ENCODE data around the gene LRRC2. TPM values are rescaled to one million over a fixed set of nuclear protein-coding genes. Genes with fewer than 3 reads are reported as not detected.

The LRRC2 gene
- total RNA-seq, 2 donors from 2014 or later = 0.44 to 2.0 TPM

DNA sequence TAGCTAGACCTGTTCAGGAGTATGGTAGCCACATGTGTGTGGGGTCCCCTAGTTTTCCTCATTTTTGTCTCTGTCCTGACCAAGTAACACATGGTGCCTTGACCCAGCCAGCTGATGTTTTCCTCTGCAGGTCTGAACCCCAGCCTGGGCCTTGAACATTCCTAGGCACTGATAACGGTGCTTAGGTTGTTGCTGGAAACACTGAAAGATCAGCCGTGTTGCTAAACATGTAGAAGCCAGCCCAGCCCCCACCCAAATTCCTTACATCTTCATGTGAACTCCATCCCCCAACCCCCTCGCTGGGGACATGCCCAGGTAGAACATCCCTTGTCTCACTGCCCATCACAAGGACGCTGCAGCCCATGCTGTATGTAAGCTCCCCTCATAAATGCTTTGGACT lies 49.6 kb downstream of the LRRC2 start:
- Histone ChIP-seq H3K36me3 (no peaks in the 10 kb centered on the region), H3K27ac (no peak overlapping the region), H3K9ac (ENCODE audit: low read depth in 2 of 2, low read length in 2 of 2) (no peak overlapping the region), H3K9me3 (no peaks in the 10 kb centered on the region), H3K4me1 (no peaks in the 10 kb centered on the region), H3K27me3 (no peaks in the 10 kb centered on the region), H3K4me3 (no peak overlapping the region)
- intact Hi-C loops (cut with DNase I) = no loop called here
- DNase-seq = no peak
- TF ChIP-seq, protein P1, sequence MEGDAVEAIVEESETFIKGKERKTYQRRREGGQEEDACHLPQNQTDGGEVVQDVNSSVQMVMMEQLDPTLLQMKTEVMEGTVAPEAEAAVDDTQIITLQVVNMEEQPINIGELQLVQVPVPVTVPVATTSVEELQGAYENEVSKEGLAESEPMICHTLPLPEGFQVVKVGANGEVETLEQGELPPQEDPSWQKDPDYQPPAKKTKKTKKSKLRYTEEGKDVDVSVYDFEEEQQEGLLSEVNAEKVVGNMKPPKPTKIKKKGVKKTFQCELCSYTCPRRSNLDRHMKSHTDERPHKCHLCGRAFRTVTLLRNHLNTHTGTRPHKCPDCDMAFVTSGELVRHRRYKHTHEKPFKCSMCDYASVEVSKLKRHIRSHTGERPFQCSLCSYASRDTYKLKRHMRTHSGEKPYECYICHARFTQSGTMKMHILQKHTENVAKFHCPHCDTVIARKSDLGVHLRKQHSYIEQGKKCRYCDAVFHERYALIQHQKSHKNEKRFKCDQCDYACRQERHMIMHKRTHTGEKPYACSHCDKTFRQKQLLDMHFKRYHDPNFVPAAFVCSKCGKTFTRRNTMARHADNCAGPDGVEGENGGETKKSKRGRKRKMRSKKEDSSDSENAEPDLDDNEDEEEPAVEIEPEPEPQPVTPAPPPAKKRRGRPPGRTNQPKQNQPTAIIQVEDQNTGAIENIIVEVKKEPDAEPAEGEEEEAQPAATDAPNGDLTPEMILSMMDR (IDR thresholded peaks at IDR 0.05) = no peak

DNA sequence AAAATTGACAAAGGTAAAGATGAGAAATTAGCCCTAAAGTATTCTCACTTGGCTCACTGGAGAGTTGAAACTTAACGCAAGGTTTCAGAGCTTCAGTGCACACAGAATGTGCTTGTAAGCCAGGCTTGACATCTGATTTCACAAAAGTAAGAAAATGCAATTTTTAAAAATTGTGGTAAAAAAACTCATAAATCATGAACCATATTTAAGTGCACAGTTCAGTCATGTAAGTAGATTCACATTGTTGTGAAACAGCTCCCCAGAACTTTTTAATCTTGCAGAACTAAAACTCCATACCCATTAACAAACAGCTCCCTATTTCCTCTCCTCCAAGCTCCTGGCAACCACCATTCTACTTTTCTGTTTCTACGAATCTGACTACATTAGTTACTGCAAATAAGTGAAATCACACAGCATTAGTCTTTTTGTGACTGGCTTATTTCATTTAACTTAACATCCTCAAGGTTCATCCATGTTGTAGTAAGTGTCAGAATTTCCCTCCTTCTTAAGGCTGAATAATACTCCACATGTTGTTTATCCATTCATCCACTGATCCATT lies 53.8 kb downstream of the LRRC2 start:
- TF ChIP-seq, protein P1 (IDR thresholded peaks at IDR 0.05) = no peak
- DNase-seq = no peak
- Histone ChIP-seq H3K9ac (ENCODE audit: low read depth in 2 of 2, low read length in 2 of 2) (no peak overlapping the region), H3K36me3 (no peaks in the 10 kb centered on the region), H3K4me3 (no peak overlapping the region), H3K9me3 (no peaks in the 10 kb centered on the region), H3K27me3 (no peaks in the 10 kb centered on the region), H3K27ac (no peak overlapping the region), H3K4me1 (no peaks in the 10 kb centered on the region)
- intact Hi-C loops (cut with DNase I) = no loop called here

DNA sequence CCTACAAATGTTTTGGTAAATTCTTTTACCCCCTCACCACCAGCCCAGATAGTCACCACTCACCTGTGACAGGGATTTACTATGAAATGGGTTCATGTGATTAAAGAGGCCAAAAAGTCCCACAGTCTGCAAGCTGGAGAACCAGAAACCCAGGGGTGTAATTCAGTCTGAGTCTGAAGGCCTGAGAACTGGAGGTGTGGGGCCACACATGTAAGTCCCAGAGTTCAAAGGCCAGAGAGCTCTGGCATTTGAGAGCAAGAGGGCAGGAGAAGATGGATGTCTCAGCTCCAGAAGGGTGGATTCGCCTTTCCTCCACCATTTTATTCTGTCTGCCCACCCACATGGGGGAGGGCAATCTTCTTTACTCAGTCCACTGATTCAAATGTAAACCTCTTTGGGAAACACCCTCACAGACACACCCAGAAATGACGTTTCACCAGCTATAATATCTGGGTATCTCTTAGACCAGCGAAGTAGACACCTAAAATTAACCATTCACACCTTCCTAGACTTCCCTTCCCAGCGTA lies 56.4 kb downstream of the LRRC2 start:
- no peaks in the 10 kb centered on the region for H3K27me3 ChIP-seq
- H3K27ac ChIP-seq = no peak overlapping the region
- H3K36me3 ChIP-seq = no peaks in the 10 kb centered on the region
- TF ChIP-seq, protein P1 (IDR thresholded peaks at IDR 0.05) = no peak
- H3K4me3 ChIP-seq = no peak overlapping the region
- DNase-seq = no peak
- no peak overlapping the region for H3K9ac ChIP-seq (ENCODE audit: low read depth in 2 of 2, low read length in 2 of 2)
- H3K9me3 ChIP-seq = no peaks in the 10 kb centered on the region
- H3K4me1 ChIP-seq = no peaks in the 10 kb centered on the region
- intact Hi-C loops (cut with DNase I) = no loop called here

DNA sequence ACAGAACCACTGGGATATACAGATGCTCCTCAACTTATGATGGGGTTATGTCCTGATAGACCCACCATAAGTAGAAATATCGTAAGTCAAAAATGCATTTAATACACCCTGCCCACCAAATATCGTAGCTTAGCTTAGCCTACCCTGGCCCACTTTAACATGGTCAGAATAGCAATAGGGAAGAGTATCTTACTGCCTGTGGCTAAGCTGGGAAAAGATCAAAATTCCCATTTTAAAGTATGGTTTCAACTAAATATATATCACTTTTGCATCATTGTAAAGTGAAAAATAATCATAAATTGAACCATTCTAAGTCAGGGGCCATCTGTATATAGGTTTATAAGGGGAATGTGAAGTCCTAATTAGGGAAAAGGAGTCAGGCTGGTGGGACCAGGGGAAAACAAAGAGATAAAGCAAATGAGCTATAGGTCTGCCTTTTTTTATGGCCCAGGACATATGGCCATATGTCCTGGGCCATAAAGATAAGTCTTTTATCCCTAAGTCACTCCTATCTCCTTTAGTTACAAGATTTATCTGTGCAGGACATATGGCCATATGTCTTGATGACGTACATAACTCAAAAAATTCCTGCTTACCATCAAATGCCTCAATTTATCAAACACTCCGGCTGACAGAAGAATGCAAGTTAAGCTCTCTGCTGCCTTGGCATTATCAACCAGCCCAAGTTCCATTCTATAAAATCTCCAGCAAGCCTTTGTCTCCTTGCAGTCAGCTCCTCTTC lies 57.1 kb downstream of the LRRC2 start:
- intact Hi-C loops (cut with DNase I) = no loop called here
- Histone ChIP-seq H3K27ac (no peak overlapping the region), H3K9ac (ENCODE audit: low read depth in 2 of 2, low read length in 2 of 2) (no peak overlapping the region), H3K4me3 (no peak overlapping the region), H3K36me3 (no peaks in the 10 kb centered on the region), H3K4me1 (no peaks in the 10 kb centered on the region), H3K27me3 (no peaks in the 10 kb centered on the region), H3K9me3 (no peaks in the 10 kb centered on the region)
- TF ChIP-seq, protein P1 (IDR thresholded peaks at IDR 0.05) = no peak
- DNase-seq = no peak

DNA sequence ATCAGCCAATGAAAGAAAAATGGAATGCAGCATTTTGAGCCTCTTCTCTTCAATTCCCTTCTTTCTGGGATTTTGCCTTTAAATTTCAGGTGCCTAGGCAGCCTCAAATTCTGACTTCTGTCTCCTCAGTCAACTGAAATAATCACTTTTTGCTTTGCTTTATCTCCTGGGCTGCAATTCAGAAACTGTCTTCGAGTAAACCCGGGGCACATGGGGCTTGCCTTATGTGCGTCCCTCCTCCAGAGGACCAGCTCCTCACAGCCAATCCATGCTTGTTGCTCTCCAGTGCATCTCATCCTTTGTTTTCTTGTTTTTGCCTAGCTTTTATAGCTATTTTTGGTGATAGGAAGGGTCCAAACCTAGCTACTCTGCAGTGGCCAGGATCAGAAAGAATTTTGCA lies 59.6 kb downstream of the LRRC2 start:
- Histone ChIP-seq H3K36me3 (no peaks in the 10 kb centered on the region), H3K27ac (no peak overlapping the region), H3K9ac (ENCODE audit: low read depth in 2 of 2, low read length in 2 of 2) (no peak overlapping the region), H3K4me3 (no peak overlapping the region), H3K27me3 (no peaks in the 10 kb centered on the region), H3K9me3 (no peaks in the 10 kb centered on the region), H3K4me1 (no peaks in the 10 kb centered on the region)
- TF ChIP-seq, protein P1 (IDR thresholded peaks at IDR 0.05) = no peak
- DNase-seq = no peak
- intact Hi-C loops (cut with DNase I) = no loop called here
